ENCODE measurements around the gene KRTAP2-2.

GRCh38 chr17:41012326-41013120 lies 42.5 kb downstream of the KRTAP2-2 start:
- TF ChIP-seq CTCF (IDR thresholded peaks at IDR 0.05) (no peak), POLR2A (IDR thresholded peaks at IDR 0.05) (no peak)

Data from testis (tissue), 2 donors.